ENCODE measurements around the gene MARVELD3.

The MARVELD3 gene

GRCh38 chr16:71625113-71625850, 702 bp upstream of the MARVELD3 start:
- no peak for DNase-seq

DNA sequence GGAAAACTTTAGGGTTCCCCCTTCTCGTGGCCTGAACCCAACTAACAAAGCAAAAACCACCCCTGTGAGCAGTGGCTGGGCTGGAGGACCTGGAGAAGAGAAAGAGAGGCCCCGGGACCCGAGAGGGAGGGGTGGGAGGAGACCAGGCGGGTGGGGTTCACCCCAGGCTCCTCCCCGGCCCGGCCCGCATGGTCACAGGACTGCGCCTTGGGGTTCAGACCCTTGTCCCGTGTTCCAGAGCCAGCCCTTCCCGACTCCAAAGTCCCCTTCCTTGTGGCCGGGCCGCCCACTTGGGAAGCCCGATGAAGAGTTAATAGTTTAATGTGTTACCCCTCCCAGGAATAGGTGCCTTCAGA, 852 bp downstream of the MARVELD3 start:
- no peak for DNase-seq

GRCh38 chr16:71627731-71628181, 1.8 kb downstream of the MARVELD3 start:
- no peak for DNase-seq

DNA sequence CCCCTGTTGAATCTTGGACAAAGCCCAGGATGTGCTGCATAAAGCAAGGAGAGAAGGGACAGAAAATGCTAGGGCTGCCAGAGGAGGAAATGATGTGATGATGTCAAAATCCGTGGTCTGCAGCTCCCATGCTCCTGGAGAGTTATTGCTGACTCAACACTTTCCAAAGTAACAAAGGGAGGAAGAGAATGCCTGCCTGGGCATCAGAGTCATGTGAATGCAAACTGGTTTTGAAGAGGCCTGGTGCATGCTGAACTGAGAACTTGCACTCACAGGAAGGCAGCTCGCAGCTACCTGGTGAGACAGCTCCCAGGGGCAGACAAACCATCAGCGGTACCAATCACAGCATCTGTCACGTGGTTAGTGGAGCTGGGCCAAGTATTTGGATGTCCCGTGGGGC, 2.8 kb downstream of the MARVELD3 start:
- DNase-seq: no peak

GRCh38 chr16:71629278-71630016, 3.5 kb downstream of the MARVELD3 start:
- DNase-seq: no peak

DNA sequence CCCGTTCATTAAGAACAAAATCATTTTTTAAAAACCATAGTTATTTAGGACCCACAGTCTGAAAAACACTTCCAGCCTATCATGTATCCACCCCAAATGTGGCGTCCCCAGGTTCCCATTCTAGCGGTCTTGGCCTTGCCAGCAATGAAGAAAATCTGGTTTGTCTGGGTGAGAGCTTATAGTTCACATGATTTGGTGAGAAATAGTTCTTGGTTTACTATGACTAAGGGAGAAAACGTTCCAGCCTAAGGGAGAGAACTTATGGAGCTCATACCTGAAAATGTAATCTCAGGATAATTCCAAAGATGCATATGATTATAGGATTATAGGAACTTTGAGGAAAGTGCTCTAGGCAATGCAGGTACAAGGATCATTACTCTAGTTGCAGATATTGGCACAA, 4.8 kb downstream of the MARVELD3 start:
- no peak for DNase-seq

GRCh38 chr16:71631776-71632175, 5.8 kb downstream of the MARVELD3 start:
- DNase-seq: no peak

- DNase-seq: no peak
Measured at GRCh38 chr16:71635632-71636031, 9.6 kb downstream of the MARVELD3 start.

GRCh38 chr16:71637398-71637797, 11.4 kb downstream of the MARVELD3 start:
- DNase-seq: no peak

DNA sequence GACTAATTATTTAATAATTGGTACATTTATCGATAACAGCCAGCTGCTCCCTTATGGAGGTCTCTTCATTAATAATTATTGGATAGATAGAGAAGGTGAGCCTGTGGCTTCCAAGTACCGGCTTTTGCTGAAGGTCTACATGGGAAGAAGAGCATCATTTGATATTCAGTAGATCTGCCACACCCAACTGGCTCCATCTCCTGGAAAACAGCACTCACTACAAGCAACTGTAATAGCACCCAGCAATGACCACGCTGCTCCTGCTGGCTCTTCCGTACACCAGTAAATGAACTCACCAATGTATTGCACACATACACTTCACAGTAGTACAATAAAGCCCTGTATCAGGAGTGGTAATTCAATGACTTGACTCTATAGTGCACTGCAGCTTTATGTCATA, 19.5 kb downstream of the MARVELD3 start:
- DNase-seq: peak; percentile 18

- no peak for DNase-seq
Measured at GRCh38 chr16:71647391-71647790, 21.4 kb downstream of the MARVELD3 start.

DNA sequence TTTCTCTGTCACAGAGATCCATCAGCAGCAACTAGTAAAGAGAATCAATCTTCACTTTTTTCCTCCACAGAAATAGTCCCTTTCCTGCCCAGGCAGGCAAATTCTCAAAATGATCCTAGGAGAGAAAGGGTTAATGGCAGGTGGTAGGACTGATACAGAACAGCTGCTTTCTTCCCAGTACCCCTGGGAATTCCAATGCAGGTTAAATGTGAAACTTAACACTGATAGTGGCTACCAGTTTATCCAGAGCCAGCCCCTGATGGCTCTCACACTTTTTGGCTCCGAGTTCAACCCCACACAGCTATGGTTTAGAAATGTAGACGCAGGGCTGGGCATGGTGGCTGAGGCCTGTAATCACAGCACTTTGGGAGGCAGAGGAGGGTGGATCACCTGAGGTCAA, 22.2 kb downstream of the MARVELD3 start:
- DNase-seq: no peak

DNA sequence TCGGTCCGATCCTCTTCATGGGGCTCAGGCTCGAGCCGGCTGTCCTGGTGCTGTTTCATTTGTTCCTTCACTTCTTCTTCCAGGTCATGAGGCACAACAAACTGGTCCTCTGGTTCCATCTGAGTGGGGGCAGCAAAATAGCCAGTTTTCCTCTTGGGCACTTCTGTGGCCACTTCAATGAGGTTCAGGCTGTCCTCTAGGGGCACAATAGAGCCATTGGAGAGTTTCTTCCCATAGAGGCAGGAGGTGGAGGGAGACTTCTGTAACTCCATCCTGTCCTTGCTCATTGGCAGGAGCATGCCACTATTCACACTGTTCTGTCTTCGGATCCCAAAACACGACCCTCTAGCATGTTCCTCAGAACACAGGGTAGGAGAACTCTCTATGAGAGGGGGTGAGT, 22.9 kb downstream of the MARVELD3 start:
- no peak for DNase-seq

DNA sequence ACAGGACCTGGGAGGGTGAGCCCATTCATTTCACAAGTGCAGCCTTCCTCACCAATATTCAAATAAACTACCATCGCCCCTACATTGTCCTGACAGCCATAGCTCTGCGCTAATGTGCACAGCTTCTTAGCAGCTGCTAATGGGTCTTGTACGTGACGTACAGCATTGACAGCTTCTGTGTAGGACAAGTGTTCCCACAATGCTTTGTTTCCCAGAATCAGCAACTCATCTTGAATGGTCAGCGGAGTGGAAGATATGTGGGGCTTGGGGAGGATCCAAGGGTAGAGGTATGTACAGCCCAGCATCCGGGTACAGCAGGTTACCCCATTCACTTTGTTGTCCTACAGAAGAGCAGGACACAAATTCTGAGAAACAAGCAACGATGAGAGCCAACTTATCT, 23.7 kb downstream of the MARVELD3 start:
- DNase-seq: no peak

GRCh38 chr16:71658771-71659170, 32.8 kb downstream of the MARVELD3 start:
- DNase-seq: no peak

- no peak for DNase-seq
Measured at GRCh38 chr16:71659471-71659870, 33.5 kb downstream of the MARVELD3 start.

DNA sequence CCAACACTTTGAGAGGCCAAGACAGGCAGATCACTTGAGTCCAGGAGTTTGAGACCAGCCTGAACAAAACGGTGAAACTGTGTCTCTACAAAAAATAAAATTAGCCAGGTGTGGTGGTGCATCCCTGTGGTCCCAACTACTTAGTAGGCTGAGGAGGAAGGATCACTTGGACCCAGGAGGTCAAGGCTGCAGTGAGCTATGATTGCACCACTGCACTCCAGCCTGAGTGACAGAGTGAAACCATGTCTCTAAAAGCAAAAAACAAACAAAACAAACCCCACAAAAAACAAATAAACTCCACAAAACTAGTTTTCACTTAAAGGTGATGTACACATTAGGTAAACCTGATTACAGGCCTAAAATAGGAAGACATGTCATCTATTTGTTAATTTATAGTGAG, 40.3 kb downstream of the MARVELD3 start:
- no peak for DNase-seq

DNA sequence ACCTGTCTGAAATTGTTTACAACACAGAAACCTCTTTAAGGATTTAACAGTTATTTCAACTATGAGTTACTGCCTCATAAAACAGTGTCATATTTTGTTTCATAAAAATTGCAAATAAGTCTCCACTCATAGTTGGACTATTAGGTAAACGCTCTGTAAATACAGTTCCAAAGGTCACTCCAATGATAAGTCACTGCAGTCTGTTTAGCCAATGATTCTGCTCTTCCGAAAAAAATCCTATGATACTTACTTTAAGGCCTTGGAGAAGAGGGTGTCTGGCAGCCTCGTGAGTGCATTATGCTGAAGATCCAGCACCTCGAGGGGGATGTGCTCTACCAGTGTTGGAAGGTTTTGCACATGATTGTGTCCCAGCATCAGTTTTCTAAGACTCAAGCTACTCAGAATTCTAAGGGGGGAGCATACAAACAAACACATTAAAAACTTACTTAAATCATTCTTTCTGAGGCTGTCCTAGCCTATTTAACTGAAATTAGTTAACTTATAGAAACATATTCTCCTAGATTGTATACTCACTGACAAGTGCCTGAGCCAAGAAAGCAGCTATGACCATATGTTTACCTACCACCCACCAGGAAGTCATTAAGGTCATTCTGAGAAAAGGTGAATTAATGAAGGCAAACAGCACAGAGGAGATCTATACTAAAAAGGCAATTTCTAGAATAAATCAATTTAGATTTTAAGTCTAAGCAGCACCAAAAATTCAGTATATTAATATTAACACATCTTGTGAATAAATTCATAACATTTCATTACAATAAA, 41.1 kb downstream of the MARVELD3 start:
- no peak for DNase-seq

DNA sequence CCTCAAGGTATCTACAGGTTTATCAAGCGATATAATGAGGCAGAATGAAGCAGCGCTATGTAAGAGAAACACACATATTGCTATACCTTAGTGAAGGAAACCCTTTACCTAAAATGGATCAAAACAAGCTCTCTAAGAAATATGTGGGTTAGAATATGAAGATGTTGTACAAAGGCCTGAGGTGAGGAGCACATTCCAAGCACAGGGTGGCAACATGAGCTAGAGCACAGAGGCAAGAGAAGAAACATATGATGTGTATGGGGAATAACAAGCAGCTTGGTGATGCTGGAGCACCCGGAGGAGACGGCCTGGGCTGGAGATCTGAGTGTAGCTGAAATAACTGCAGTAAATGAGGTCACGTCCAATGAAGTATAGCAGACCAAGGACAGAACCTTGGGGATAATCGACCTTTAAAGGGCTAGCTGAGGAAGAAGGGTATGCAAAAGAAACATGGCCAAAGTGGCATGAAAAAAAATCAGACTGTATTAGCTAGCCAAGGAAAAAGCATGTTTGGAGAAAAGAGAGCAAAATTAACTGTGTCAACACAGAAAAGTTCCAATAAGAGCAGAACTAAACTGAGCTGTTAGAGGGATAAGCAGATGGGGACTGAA, 44.0 kb downstream of the MARVELD3 start:
- no peak for DNase-seq

DNA sequence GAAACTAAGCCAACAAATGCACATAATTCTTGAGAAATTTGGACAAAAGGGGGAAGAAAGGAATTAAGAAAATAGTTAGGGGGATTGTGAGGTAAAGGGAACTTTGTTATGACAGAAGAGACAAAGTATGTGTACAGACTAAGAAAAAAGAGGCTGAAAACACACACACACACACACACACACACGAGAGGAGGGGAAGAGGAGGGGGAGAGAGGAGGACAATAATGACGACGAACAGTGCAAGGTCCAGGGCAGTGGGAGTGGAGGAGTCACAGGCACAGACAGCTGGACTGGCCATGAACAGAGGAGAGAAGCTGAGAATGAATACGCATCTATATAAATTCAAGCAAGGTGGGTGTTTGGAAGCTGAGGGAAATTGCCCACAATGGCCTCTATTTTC, 44.6 kb downstream of the MARVELD3 start:
- no peak for DNase-seq

DNA sequence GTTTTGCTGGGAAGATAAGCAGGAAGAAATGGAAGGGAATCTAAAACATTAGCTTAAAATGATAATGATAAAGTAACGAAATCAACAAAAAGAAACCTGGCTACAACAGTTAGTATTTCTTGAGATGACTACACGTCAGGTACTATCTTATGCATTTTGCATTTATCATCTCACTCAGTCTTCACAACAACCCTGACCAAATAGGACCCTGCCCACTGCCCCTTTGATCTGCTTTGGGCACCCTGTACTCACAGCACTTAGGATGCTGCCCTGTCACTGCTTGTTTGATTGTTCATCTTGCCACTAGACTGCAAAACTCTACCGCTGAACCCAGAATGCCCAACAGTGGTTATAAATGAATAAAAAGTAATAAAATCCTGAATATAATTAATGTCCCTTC, 45.2 kb downstream of the MARVELD3 start:
- no peak for DNase-seq

DNA sequence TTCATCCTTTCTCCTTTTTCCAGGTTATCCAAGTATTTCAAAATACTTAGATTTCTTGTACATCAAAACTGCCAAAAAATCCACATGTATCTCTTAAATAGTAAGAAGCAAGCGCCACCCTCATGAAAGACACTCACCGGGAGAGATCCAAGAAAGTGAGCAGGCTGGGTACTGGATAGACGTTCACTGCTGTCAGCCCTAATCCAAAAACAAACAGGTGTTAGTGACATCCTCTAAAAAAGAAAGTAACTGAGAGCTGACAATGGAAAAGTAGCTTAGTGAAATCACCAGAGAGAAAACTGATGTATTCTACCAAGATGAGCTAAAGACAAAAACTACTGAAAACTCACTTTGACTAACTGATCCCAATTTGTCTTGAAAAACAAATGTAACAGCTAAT, 46.1 kb downstream of the MARVELD3 start:
- no peak for DNase-seq

DNA sequence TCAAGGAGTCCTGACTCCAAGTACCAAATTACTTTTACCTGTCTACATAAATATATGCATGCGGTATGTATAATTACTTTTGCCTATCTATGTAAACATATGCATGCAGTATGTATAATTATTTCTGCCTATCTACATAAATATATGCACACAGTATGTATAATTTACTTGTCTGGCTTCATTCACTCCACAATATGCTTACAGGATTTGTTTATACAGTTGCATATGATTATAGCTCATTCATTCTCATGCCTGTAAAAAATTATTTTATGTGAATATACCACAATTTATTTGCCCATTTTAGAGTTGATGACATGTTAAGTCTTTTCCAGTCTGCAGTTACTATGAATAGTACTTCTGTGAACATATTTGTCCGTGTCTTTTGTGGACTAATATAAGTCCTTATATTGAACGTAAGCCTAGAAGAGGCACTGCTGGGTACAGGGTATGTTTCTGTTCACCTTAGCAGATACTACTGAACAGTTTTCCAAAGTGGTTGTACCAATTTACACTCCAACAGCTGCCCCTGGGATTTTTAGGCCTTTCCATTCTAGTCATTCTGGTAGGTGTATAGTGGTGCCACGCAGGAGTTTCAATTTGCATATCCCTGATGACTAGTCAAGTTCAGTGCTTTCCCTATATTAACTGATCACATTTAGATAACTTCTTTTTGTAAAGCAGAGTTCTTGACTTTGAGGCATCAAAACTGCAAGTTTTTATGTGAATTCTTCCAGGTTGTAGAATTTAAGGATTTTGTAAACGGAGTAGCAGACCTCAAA, 47.0 kb downstream of the MARVELD3 start:
- no peak for DNase-seq

Data from DMS 273 treated with DMSO at 0.1 percent for 48 hours (cell line).